ENCODE data around the gene CHST11.

Gene CHST11

DNA sequence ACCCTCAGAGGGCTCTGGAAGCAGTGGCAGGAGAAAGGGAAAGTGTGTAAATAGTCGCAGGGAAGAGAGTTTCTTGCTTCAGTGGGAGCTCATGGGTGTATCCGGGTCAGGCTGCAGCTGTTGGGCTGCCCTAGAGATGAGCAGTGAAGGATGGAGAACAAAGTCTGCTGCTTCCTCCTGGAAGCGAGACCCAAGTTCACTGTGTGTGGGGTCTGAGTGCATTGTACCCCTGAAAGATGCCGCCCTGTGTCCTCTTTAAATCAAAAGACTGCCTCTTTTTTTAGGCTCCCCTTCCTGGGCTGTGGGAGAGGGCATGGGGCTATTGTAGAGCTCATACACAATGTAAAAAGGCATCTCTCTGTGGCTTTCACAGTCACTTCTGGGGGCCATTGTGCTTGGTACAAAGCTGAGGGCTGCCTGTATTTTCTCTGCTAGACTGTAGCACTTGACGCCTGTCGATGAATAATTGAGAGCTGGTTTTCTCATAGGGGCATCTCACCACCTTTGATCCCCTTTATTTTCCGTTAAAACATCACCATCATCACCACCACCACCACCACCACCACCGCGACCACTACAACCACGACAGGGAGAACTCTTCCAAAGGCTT is 16.7 kb downstream of the CHST11 start:
- H3K4me3 ChIP-seq (ENCODE audit: low read depth in 1 of 2, low read length in 2 of 2), result no peak overlapping the region
- H3K4me1 ChIP-seq (ENCODE audit: insufficient read depth, low read length), result no peaks in the 10 kb centered on the region

DNA sequence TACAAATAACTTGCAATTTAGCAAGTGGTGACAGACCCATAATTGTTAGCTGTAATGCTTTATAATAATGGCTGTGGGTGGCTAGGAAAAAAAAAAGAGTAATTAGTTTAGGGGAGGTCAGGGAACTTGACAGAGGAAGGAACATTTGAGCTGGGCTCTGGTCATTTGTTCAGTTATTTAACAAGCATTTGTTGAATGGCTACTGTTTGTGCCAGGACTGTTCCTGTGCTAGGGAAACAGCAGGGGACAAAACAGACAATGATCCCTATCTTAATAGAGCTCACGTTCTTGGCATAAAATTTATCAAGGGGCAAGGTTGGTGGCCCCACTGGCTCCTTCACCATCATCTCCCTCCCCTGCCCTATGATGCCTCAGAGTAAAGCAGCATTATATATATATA is 18.5 kb downstream of the CHST11 start:
- Histone ChIP-seq H3K27me3 (ENCODE audit: control insufficient read depth in 1 of 2, insufficient read depth in 2 of 2, low read length in 2 of 2) (no peaks in the 10 kb centered on the region), H3K4me1 (ENCODE audit: insufficient read depth, low read length) (no peaks in the 10 kb centered on the region), H3K27ac (ENCODE audit: low read depth, low read length) (no peak overlapping the region), H3K9ac (ENCODE audit: low read length) (no peak overlapping the region), H3K4me3 (ENCODE audit: low read depth in 1 of 2, low read length in 2 of 2) (no peak overlapping the region), H3K9me3 (ENCODE audit: low read length) (no peaks in the 10 kb centered on the region), H3K36me3 (ENCODE audit: insufficient read depth, low read length) (no peaks in the 10 kb centered on the region)

More for the DNA sequence above, 16.7 kb downstream of the CHST11 start:
- no peaks in the 10 kb centered on the region for H3K36me3 ChIP-seq (ENCODE audit: insufficient read depth, low read length)
- H3K9me3 ChIP-seq (ENCODE audit: low read length), result no peaks in the 10 kb centered on the region
- no peak overlapping the region for H3K27ac ChIP-seq (ENCODE audit: low read depth, low read length)
- H3K9ac ChIP-seq (ENCODE audit: low read length), result no peak overlapping the region
- H3K27me3 ChIP-seq (ENCODE audit: control insufficient read depth in 1 of 2, insufficient read depth in 2 of 2, low read length in 2 of 2), result no peaks in the 10 kb centered on the region

GRCh38 chr12:104477510-104478390 is 21.0 kb downstream of the CHST11 start:
- Histone ChIP-seq H3K4me1 (ENCODE audit: insufficient read depth, low read length) (peaks cover 4% of the 10 kb centered on the region), H3K9me3 (ENCODE audit: low read length) (no peaks in the 10 kb centered on the region), H3K27me3 (ENCODE audit: control insufficient read depth in 1 of 2, insufficient read depth in 2 of 2, low read length in 2 of 2) (no peaks in the 10 kb centered on the region), H3K36me3 (ENCODE audit: insufficient read depth, low read length) (no peaks in the 10 kb centered on the region), H3K4me3 (ENCODE audit: low read depth in 1 of 2, low read length in 2 of 2) (no peak overlapping the region), H3K27ac (ENCODE audit: low read depth, low read length) (no peak overlapping the region), H3K9ac (ENCODE audit: low read length) (no peak overlapping the region)

GRCh38 chr12:104478396-104479122 is 21.8 kb downstream of the CHST11 start:
- peaks cover 4% of the 10 kb centered on the region for H3K4me1 ChIP-seq (ENCODE audit: insufficient read depth, low read length)
- H3K27me3 ChIP-seq (ENCODE audit: control insufficient read depth in 1 of 2, insufficient read depth in 2 of 2, low read length in 2 of 2), result no peaks in the 10 kb centered on the region
- H3K9me3 ChIP-seq (ENCODE audit: low read length), result no peaks in the 10 kb centered on the region
- no peak overlapping the region for H3K4me3 ChIP-seq (ENCODE audit: low read depth in 1 of 2, low read length in 2 of 2)
- H3K27ac ChIP-seq (ENCODE audit: low read depth, low read length), result no peak overlapping the region
- no peak overlapping the region for H3K9ac ChIP-seq (ENCODE audit: low read length)
- no peaks in the 10 kb centered on the region for H3K36me3 ChIP-seq (ENCODE audit: insufficient read depth, low read length)

GRCh38 chr12:104479123-104479662 is 22.4 kb downstream of the CHST11 start:
- no peaks in the 10 kb centered on the region for H3K36me3 ChIP-seq (ENCODE audit: insufficient read depth, low read length)
- no peak overlapping the region for H3K27ac ChIP-seq (ENCODE audit: low read depth, low read length)
- H3K4me1 ChIP-seq (ENCODE audit: insufficient read depth, low read length), result peaks cover 4% of the 10 kb centered on the region
- H3K9ac ChIP-seq (ENCODE audit: low read length), result no peak overlapping the region
- H3K27me3 ChIP-seq (ENCODE audit: control insufficient read depth in 1 of 2, insufficient read depth in 2 of 2, low read length in 2 of 2), result no peaks in the 10 kb centered on the region
- H3K9me3 ChIP-seq (ENCODE audit: low read length), result no peaks in the 10 kb centered on the region
- no peak overlapping the region for H3K4me3 ChIP-seq (ENCODE audit: low read depth in 1 of 2, low read length in 2 of 2)

DNA sequence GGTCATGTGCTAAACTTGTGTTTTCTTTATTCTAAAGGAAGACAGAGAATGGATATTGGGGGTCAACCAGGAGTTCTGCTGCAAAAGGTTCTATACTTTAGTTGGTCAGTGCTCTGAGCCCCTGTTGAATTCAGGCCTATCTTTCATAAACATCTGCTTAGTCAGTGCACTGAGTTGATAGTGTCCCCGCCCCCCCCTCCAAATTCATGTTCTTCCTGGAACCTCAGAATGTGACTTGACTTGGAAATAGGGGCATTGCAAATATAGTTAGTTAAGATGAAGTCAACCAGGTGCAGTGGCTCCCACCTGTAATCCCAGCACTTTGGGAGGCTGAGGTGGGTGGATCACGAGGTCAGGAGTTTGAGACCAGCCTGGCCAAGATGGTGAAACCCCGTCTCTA is 23.3 kb downstream of the CHST11 start:
- H3K36me3 ChIP-seq (ENCODE audit: insufficient read depth, low read length), result no peaks in the 10 kb centered on the region
- no peaks in the 10 kb centered on the region for H3K27me3 ChIP-seq (ENCODE audit: control insufficient read depth in 1 of 2, insufficient read depth in 2 of 2, low read length in 2 of 2)
- H3K4me1 ChIP-seq (ENCODE audit: insufficient read depth, low read length), result peaks cover 4% of the 10 kb centered on the region
- H3K27ac ChIP-seq (ENCODE audit: low read depth, low read length), result no peak overlapping the region
- H3K9ac ChIP-seq (ENCODE audit: low read length), result no peak overlapping the region
- H3K4me3 ChIP-seq (ENCODE audit: low read depth in 1 of 2, low read length in 2 of 2), result no peak overlapping the region
- H3K9me3 ChIP-seq (ENCODE audit: low read length), result no peaks in the 10 kb centered on the region

- Histone ChIP-seq H3K9me3 (ENCODE audit: low read length) (no peaks in the 10 kb centered on the region), H3K27ac (ENCODE audit: low read depth, low read length) (no peak overlapping the region), H3K4me3 (ENCODE audit: low read depth in 1 of 2, low read length in 2 of 2) (no peak overlapping the region), H3K4me1 (ENCODE audit: insufficient read depth, low read length) (peaks cover 6% of the 10 kb centered on the region), H3K27me3 (ENCODE audit: control insufficient read depth in 1 of 2, insufficient read depth in 2 of 2, low read length in 2 of 2) (no peaks in the 10 kb centered on the region), H3K36me3 (ENCODE audit: insufficient read depth, low read length) (no peaks in the 10 kb centered on the region), H3K9ac (ENCODE audit: low read length) (no peak overlapping the region)
Measured at GRCh38 chr12:104480826-104481440, 24.2 kb downstream of the CHST11 start.

GRCh38 chr12:104482113-104482512 is 25.4 kb downstream of the CHST11 start:
- peaks cover 18% of the 10 kb centered on the region for H3K4me1 ChIP-seq (ENCODE audit: insufficient read depth, low read length)

DNA sequence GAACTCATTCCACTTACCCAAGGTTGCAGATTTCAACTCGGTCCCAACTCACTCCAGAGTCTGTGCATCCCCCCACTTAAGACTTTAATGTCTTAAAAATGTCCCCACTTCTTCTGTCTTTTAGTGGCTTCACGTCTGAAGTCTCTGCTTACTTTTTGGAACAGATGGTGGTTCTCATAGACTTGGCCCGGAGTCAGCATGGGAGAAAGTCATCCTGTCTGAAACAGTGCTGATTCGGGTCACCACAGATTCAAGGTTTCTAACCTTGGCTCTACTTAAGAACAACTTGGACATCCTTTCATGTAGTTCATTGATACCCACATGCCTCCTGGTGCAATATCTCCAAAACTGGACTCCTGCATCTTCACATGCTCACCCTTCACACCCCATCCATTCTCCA is 26.0 kb downstream of the CHST11 start:
- H3K9me3 ChIP-seq (ENCODE audit: low read length), result no peaks in the 10 kb centered on the region
- no peaks in the 10 kb centered on the region for H3K27me3 ChIP-seq (ENCODE audit: control insufficient read depth in 1 of 2, insufficient read depth in 2 of 2, low read length in 2 of 2)
- no peaks in the 10 kb centered on the region for H3K36me3 ChIP-seq (ENCODE audit: insufficient read depth, low read length)
- no peak overlapping the region for H3K27ac ChIP-seq (ENCODE audit: low read depth, low read length)
- peaks cover 22% of the 10 kb centered on the region for H3K4me1 ChIP-seq (ENCODE audit: insufficient read depth, low read length)
- no peak overlapping the region for H3K4me3 ChIP-seq (ENCODE audit: low read depth in 1 of 2, low read length in 2 of 2)
- H3K9ac ChIP-seq (ENCODE audit: low read length), result no peak overlapping the region

More at GRCh38 chr12:104482113-104482512, 25.4 kb downstream of the CHST11 start:
- no peaks in the 10 kb centered on the region for H3K27me3 ChIP-seq (ENCODE audit: control insufficient read depth in 1 of 2, insufficient read depth in 2 of 2, low read length in 2 of 2)
- no peaks in the 10 kb centered on the region for H3K9me3 ChIP-seq (ENCODE audit: low read length)
- H3K4me3 ChIP-seq (ENCODE audit: low read depth in 1 of 2, low read length in 2 of 2), result no peak overlapping the region
- H3K36me3 ChIP-seq (ENCODE audit: insufficient read depth, low read length), result no peaks in the 10 kb centered on the region
- no peak overlapping the region for H3K27ac ChIP-seq (ENCODE audit: low read depth, low read length)
- H3K9ac ChIP-seq (ENCODE audit: low read length), result no peak overlapping the region

GRCh38 chr12:104484079-104484478 is 27.3 kb downstream of the CHST11 start:
- H3K4me1 ChIP-seq (ENCODE audit: insufficient read depth, low read length), result peaks cover 22% of the 10 kb centered on the region
- no peak overlapping the region for H3K27ac ChIP-seq (ENCODE audit: low read depth, low read length)
- no peaks in the 10 kb centered on the region for H3K9me3 ChIP-seq (ENCODE audit: low read length)
- no peaks in the 10 kb centered on the region for H3K27me3 ChIP-seq (ENCODE audit: control insufficient read depth in 1 of 2, insufficient read depth in 2 of 2, low read length in 2 of 2)
- H3K36me3 ChIP-seq (ENCODE audit: insufficient read depth, low read length), result no peaks in the 10 kb centered on the region
- H3K9ac ChIP-seq (ENCODE audit: low read length), result no peak overlapping the region
- no peak overlapping the region for H3K4me3 ChIP-seq (ENCODE audit: low read depth in 1 of 2, low read length in 2 of 2)
